Measurements from ENCODE around the gene ARID1B. TPM values are rescaled to one million over a fixed set of nuclear protein-coding genes. Genes with fewer than 3 reads are reported as not detected.

The ARID1B gene
- total RNA-seq, 1 donor, result 55.0 TPM

- no peaks in the 10 kb centered on the region for H3K36me3 ChIP-seq (ENCODE audit: insufficient read depth, low read length)
- peaks cover 17% of the 10 kb centered on the region for H3K4me1 ChIP-seq (ENCODE audit: insufficient read depth, low read length)
- H4K20me1 ChIP-seq (ENCODE audit: insufficient read depth, low read length), result no peaks in the 10 kb centered on the region
- H3K9me3 ChIP-seq (ENCODE audit: low read depth, low read length), result no peaks in the 10 kb centered on the region
- no peak for TF ChIP-seq CTCF (IDR thresholded peaks at IDR 0.05; ENCODE audit: extremely low read depth, low read depth, low read length)
- DNase-seq (ENCODE audit: insufficient read length, low spot score, missing footprints), result peak; percentile 5
- no peaks in the 10 kb centered on the region for H3K27me3 ChIP-seq (ENCODE audit: insufficient read depth, low read length)
- H3K79me2 ChIP-seq (ENCODE audit: insufficient read depth, low read length), result no peaks in the 10 kb centered on the region
- H3K4me3 ChIP-seq (ENCODE audit: insufficient read depth, low read length), result no peak overlapping the region
- H3K27ac ChIP-seq (ENCODE audit: low read depth, low read length), result no peak overlapping the region
- no peak overlapping the region for H2AFZ ChIP-seq (ENCODE audit: low read length)
- H3K4me2 ChIP-seq (ENCODE audit: insufficient read depth, low read length), result no peak overlapping the region
These were observed 445.2 kb downstream of the ARID1B start for GRCh38 chr6:157222201-157222981.

GRCh38 chr6:157223021-157223430, 445.8 kb downstream of the ARID1B start:
- Histone ChIP-seq H3K27ac (ENCODE audit: low read depth, low read length) (no peak overlapping the region), H3K4me2 (ENCODE audit: insufficient read depth, low read length) (no peak overlapping the region), H2AFZ (ENCODE audit: low read length) (no peak overlapping the region), H3K9me3 (ENCODE audit: low read depth, low read length) (no peaks in the 10 kb centered on the region), H3K4me1 (ENCODE audit: insufficient read depth, low read length) (peaks cover 17% of the 10 kb centered on the region), H3K79me2 (ENCODE audit: insufficient read depth, low read length) (no peaks in the 10 kb centered on the region), H3K4me3 (ENCODE audit: insufficient read depth, low read length) (no peak overlapping the region), H3K36me3 (ENCODE audit: insufficient read depth, low read length) (no peaks in the 10 kb centered on the region), H4K20me1 (ENCODE audit: insufficient read depth, low read length) (no peaks in the 10 kb centered on the region), H3K27me3 (ENCODE audit: insufficient read depth, low read length) (no peaks in the 10 kb centered on the region)
- DNase-seq (ENCODE audit: insufficient read length, low spot score, missing footprints), result peak; percentile 82
- no peak for TF ChIP-seq CTCF (IDR thresholded peaks at IDR 0.05; ENCODE audit: extremely low read depth, low read depth, low read length)

GRCh38 chr6:157223511-157223910, 446.3 kb downstream of the ARID1B start:
- no peak overlapping the region for H3K4me2 ChIP-seq (ENCODE audit: insufficient read depth, low read length)
- H3K9me3 ChIP-seq (ENCODE audit: low read depth, low read length), result no peaks in the 10 kb centered on the region
- H3K79me2 ChIP-seq (ENCODE audit: insufficient read depth, low read length), result no peaks in the 10 kb centered on the region
- no peaks in the 10 kb centered on the region for H4K20me1 ChIP-seq (ENCODE audit: insufficient read depth, low read length)
- no peak overlapping the region for H2AFZ ChIP-seq (ENCODE audit: low read length)
- DNase-seq (ENCODE audit: insufficient read length, low spot score, missing footprints), result peak; percentile 23
- no peak overlapping the region for H3K27ac ChIP-seq (ENCODE audit: low read depth, low read length)
- H3K4me3 ChIP-seq (ENCODE audit: insufficient read depth, low read length), result no peak overlapping the region
- no peaks in the 10 kb centered on the region for H3K27me3 ChIP-seq (ENCODE audit: insufficient read depth, low read length)
- no peaks in the 10 kb centered on the region for H3K36me3 ChIP-seq (ENCODE audit: insufficient read depth, low read length)
- no peak for TF ChIP-seq CTCF (IDR thresholded peaks at IDR 0.05; ENCODE audit: extremely low read depth, low read depth, low read length)
- peaks cover 17% of the 10 kb centered on the region for H3K4me1 ChIP-seq (ENCODE audit: insufficient read depth, low read length)

GRCh38 chr6:157224178-157224950, 447.2 kb downstream of the ARID1B start:
- no peak for TF ChIP-seq CTCF (IDR thresholded peaks at IDR 0.05; ENCODE audit: extremely low read depth, low read depth, low read length)
- Histone ChIP-seq H2AFZ (ENCODE audit: low read length) (no peak overlapping the region), H3K4me3 (ENCODE audit: insufficient read depth, low read length) (no peak overlapping the region), H3K79me2 (ENCODE audit: insufficient read depth, low read length) (no peaks in the 10 kb centered on the region), H3K4me2 (ENCODE audit: insufficient read depth, low read length) (no peak overlapping the region), H3K27ac (ENCODE audit: low read depth, low read length) (no peak overlapping the region), H3K9me3 (ENCODE audit: low read depth, low read length) (no peaks in the 10 kb centered on the region), H3K36me3 (ENCODE audit: insufficient read depth, low read length) (no peaks in the 10 kb centered on the region), H3K27me3 (ENCODE audit: insufficient read depth, low read length) (no peaks in the 10 kb centered on the region), H4K20me1 (ENCODE audit: insufficient read depth, low read length) (no peaks in the 10 kb centered on the region), H3K4me1 (ENCODE audit: insufficient read depth, low read length) (peaks cover 13% of the 10 kb centered on the region)
- peak; percentile 84 for DNase-seq (ENCODE audit: insufficient read length, low spot score, missing footprints)
